ENCODE measurements around the gene SEC22A. TPM values are rescaled to one million over a fixed set of nuclear protein-coding genes. Genes with fewer than 3 reads are reported as not detected.

SEC22A gene
- total RNA-seq, 3 donors from 2014 or later, result 28.5 to 45.2 (median 33.1) TPM

- no peak for DNase-seq (ENCODE audit: low spot score in 2 of 2)
- H3K27ac ChIP-seq, result no peak overlapping the region
- TF ChIP-seq POLR2AphosphoS5 (IDR thresholded peaks at IDR 0.05) (no peak), CTCF (IDR thresholded peaks at IDR 0.05) (no peak), POLR2A (IDR thresholded peaks at IDR 0.05) (no peak)
Observed at GRCh38 chr3:123279121-123279520, 77.4 kb downstream of the SEC22A start.

GRCh38 chr3:123281406-123281805, 79.7 kb downstream of the SEC22A start:
- H3K9me3 ChIP-seq, result no peaks in the 10 kb centered on the region

More at GRCh38 chr3:123279121-123279520, 77.4 kb downstream of the SEC22A start:
- H3K4me1 ChIP-seq, result no peaks in the 10 kb centered on the region
- no peak overlapping the region for H3K4me3 ChIP-seq
- H3K36me3 ChIP-seq, result no peaks in the 10 kb centered on the region
- H3K9me3 ChIP-seq, result no peaks in the 10 kb centered on the region
- intact Hi-C loops (cut with DNase I; ENCODE audit: low total_unique reads), result no loop called here
- H3K27me3 ChIP-seq, result no peaks in the 10 kb centered on the region

GRCh38 chr3:123281929-123282328, 80.2 kb downstream of the SEC22A start:
- Histone ChIP-seq H3K27me3 (no peaks in the 10 kb centered on the region), H3K4me3 (no peak overlapping the region), H3K4me1 (no peaks in the 10 kb centered on the region), H3K36me3 (no peaks in the 10 kb centered on the region), H3K27ac (no peak overlapping the region), H3K9me3 (no peaks in the 10 kb centered on the region)
- TF ChIP-seq POLR2AphosphoS5 (IDR thresholded peaks at IDR 0.05), result no peak
- TF ChIP-seq CTCF (IDR thresholded peaks at IDR 0.05), result no peak
- no peak for TF ChIP-seq POLR2A (IDR thresholded peaks at IDR 0.05)
- intact Hi-C loops (cut with DNase I; ENCODE audit: low total_unique reads), result no loop called here
- DNase-seq (ENCODE audit: low spot score in 2 of 2), result no peak

More at GRCh38 chr3:123281406-123281805, 79.7 kb downstream of the SEC22A start:
- no peak overlapping the region for H3K27ac ChIP-seq
- TF ChIP-seq POLR2AphosphoS5 (IDR thresholded peaks at IDR 0.05) (no peak), POLR2A (IDR thresholded peaks at IDR 0.05) (no peak), CTCF (IDR thresholded peaks at IDR 0.05) (no peak)
- no peaks in the 10 kb centered on the region for H3K27me3 ChIP-seq
- H3K36me3 ChIP-seq, result no peaks in the 10 kb centered on the region
- H3K4me3 ChIP-seq, result no peak overlapping the region
- no peaks in the 10 kb centered on the region for H3K4me1 ChIP-seq
- DNase-seq (ENCODE audit: low spot score in 2 of 2), result no peak
- intact Hi-C loops (cut with DNase I; ENCODE audit: low total_unique reads), result no loop called here

GRCh38 chr3:123282461-123282860, 80.7 kb downstream of the SEC22A start:
- DNase-seq (ENCODE audit: low spot score in 2 of 2), result no peak
- H3K27me3 ChIP-seq, result no peaks in the 10 kb centered on the region
- no peaks in the 10 kb centered on the region for H3K4me1 ChIP-seq
- H3K4me3 ChIP-seq, result no peak overlapping the region
- no peak overlapping the region for H3K27ac ChIP-seq
- H3K9me3 ChIP-seq, result no peaks in the 10 kb centered on the region
- intact Hi-C loops (cut with DNase I; ENCODE audit: low total_unique reads), result no loop called here
- no peak for TF ChIP-seq CTCF (IDR thresholded peaks at IDR 0.05)
- TF ChIP-seq POLR2A (IDR thresholded peaks at IDR 0.05), result no peak
- TF ChIP-seq POLR2AphosphoS5 (IDR thresholded peaks at IDR 0.05), result no peak
- H3K36me3 ChIP-seq, result no peaks in the 10 kb centered on the region

- no peaks in the 10 kb centered on the region for H3K9me3 ChIP-seq
- DNase-seq (ENCODE audit: low spot score in 2 of 2), result no peak
- no peak overlapping the region for H3K4me3 ChIP-seq
- intact Hi-C loops (cut with DNase I; ENCODE audit: low total_unique reads), result no loop called here
- H3K27me3 ChIP-seq, result no peaks in the 10 kb centered on the region
- TF ChIP-seq CTCF (IDR thresholded peaks at IDR 0.05), result no peak
- TF ChIP-seq POLR2AphosphoS5 (IDR thresholded peaks at IDR 0.05), result no peak
- no peak for TF ChIP-seq POLR2A (IDR thresholded peaks at IDR 0.05)
- no peak overlapping the region for H3K27ac ChIP-seq
- H3K4me1 ChIP-seq, result no peaks in the 10 kb centered on the region
- no peaks in the 10 kb centered on the region for H3K36me3 ChIP-seq
Observed at GRCh38 chr3:123283074-123283473, 81.3 kb downstream of the SEC22A start.
